NCI-H2227 (cell line): Measurements from ENCODE around the gene ZFR2.
"Not testable (repeated sequence)": the region's sequence is repeated elsewhere in the genome, so short reads cannot be mapped to it uniquely, and the experiment has no call there.

Experiments
- DNase-seq: peaks from one replicate; lab custom pipeline; 2025; ENCODE audit not compliant: unreplicated experiment; lab: John Stamatoyannopoulos, UW

Gene ZFR2

GRCh38 chr19:3816566-3817218 lies 52.1 kb downstream of the ZFR2 start:
- no peak for DNase-seq

- not testable (repeated sequence) for DNase-seq
Measured at GRCh38 chr19:3816148-3816547, 52.7 kb downstream of the ZFR2 start.

GRCh38 chr19:3814648-3815047 lies 54.2 kb downstream of the ZFR2 start:
- DNase-seq, result no peak

GRCh38 chr19:3813473-3814392 lies 55.1 kb downstream of the ZFR2 start:
- no peak for DNase-seq

GRCh38 chr19:3810708-3811355 lies 58.0 kb downstream of the ZFR2 start:
- no peak for DNase-seq

- no peak for DNase-seq
Measured at GRCh38 chr19:3809881-3810707, 58.7 kb downstream of the ZFR2 start.

- DNase-seq, result no peak
Measured at GRCh38 chr19:3808420-3809143, 60.3 kb downstream of the ZFR2 start.

- DNase-seq, result no peak
Measured at GRCh38 chr19:3807574-3808354, 61.1 kb downstream of the ZFR2 start.

GRCh38 chr19:3807131-3807480 lies 61.7 kb downstream of the ZFR2 start:
- no peak for DNase-seq

- DNase-seq, result no peak
Measured at GRCh38 chr19:3805859-3806258, 63.0 kb downstream of the ZFR2 start.

- no peak for DNase-seq
Measured at GRCh38 chr19:3804429-3804828, 64.4 kb downstream of the ZFR2 start.

GRCh38 chr19:3803986-3804385 lies 64.9 kb downstream of the ZFR2 start:
- no peak for DNase-seq

- no peak for DNase-seq
Measured at GRCh38 chr19:3803114-3803888, 65.5 kb downstream of the ZFR2 start.

- peak; percentile 57 for DNase-seq
Measured at GRCh38 chr19:3801412-3802096, 67.3 kb downstream of the ZFR2 start.

GRCh38 chr19:3800996-3801395 lies 67.8 kb downstream of the ZFR2 start:
- no peak for DNase-seq

GRCh38 chr19:3798137-3798536 lies 70.7 kb downstream of the ZFR2 start:
- no peak for DNase-seq

- DNase-seq, result no peak
Measured at GRCh38 chr19:3796358-3796757, 72.5 kb downstream of the ZFR2 start.

- DNase-seq, result no peak
Measured at GRCh38 chr19:3793799-3794198, 75.0 kb downstream of the ZFR2 start.
